HS-5 (cell line): ENCODE data around the gene GPN3.
A peak's percentile ranks its signal among the peaks of the same experiment; 100 is the strongest.
"Not testable (repeated sequence)": the region's sequence is repeated elsewhere in the genome, so short reads cannot be mapped to it uniquely, and the experiment has no call there.

ENCODE experiments used
- DNase-seq: peaks from one replicate; pipeline ENCODE4 v3.0.0-alpha.2; 2012; ENCODE audit warnings: low read depth

GPN3 gene

DNA sequence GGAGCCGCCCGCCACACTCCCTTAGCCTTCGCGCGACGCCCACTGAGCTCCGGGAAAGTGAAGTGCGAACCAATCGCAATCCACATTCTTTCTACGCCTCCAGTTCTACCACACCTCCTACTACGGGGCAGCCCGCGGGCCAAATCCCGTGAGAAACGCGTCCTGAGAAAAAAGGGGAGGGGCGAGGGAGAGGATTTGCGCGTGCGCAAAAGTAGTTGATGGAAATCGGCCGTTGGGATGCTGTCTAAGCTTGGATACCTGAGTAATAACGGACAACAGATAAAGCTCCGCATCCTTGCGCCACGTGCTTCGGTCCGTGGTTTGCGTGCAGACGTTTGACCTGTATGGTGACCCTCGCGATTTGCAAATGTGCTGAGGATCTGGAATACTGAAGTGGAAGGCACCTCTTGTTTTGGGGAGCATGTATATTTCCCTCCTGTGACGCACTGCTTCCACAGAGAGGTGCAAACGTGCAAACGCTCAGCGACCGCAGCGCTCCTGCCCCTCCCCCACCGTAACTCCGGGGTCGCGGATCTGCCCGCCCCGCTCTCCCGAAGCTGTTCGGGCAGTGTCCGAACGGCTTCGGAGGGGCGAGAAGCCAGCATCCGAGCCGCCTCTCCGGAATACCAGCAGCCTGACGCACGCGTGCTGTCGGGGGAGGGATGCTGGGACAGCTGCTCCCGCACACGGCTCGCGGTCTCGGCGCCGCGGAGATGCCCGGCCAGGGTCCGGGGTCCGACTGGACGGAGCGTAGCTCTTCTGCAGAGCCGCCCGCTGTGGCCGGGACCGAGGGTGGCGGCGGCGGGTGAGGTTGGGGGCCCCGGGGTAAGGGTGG lies at the start of gene GPN3, which contains the start of gene FAM216A:
Gene GPN3 (minus strand): TSS at position 44 of the 835 bp plus-strand sequence. CDS start 54 bp downstream, outside the sequence.
Gene FAM216A (plus strand): TSS at position 632 of the 835 bp plus-strand sequence. CDS start 31 bp downstream, at position 663.
- peak; percentile 97 for DNase-seq

DNA sequence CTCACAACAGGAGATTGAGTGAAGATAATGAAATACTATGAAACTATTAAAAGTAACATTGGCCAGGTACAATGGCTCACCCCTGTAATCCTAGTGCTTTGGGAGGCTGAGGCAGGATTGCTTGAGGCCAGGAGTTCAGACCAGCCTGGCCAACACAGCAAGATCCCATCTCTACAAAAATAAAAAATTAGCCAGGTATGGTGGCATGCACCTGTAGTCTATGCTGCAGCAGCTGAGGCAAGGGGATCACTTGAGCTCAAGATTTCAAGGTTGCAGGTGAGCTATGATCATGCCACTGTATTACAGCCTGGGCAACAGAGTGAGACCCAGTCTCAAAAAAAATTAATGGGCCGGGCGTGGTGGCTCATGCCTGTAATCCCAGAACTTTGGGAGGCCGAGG lies 48.9 kb upstream of the GPN3 start:
- no peak for DNase-seq

GRCh38 chr12:110514363-110514762 lies 46.3 kb upstream of the GPN3 start:
- DNase-seq = no peak

DNA sequence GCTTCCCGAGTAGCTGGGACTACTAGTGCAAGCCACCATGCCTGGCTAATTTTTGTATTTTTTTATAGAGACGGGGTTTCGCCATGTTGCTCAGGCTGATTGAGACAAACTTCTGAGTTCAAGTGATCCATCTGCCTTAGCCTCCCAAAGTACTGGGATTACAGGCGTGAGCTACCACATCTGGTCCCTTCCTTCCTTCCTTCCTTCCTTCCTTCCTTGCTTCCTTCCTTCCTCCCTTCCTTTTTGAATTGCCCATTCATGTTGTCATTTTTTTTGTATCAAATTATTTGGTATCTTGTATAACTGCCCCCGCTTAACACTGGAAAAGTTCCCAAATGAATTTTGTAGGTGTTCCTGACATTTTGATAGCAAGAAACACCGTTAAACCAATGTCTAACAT lies 45.8 kb upstream of the GPN3 start:
- no peak for DNase-seq

DNA sequence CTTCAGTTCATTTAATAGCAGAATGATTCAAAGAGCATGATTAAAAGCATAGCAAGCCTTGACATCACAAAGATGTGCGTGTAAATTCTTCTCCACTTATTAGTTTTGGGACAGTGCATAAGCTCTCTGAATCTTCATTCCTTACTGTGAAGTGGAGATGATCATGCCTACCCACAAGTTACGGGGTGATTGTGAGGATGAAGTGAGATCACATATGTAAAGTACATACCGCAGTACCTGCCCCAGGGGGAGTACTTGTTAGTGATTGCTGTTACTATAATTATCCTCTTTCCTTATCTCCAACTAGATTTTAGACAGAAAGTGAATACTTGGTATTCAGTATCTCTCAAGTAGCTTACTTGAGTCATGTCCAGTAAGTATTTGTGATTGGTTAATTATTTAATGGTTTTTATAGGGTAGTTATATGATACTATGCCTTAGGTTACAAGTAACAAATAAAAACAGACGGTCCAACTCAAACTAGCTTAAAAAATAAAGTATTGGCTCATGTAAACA lies 40.1 kb upstream of the GPN3 start:
- no peak for DNase-seq

GRCh38 chr12:110505332-110505731 lies 37.3 kb upstream of the GPN3 start:
- no peak for DNase-seq

- DNase-seq = no peak
These were observed 35.4 kb upstream of the GPN3 start for GRCh38 chr12:110503432-110503831.

DNA sequence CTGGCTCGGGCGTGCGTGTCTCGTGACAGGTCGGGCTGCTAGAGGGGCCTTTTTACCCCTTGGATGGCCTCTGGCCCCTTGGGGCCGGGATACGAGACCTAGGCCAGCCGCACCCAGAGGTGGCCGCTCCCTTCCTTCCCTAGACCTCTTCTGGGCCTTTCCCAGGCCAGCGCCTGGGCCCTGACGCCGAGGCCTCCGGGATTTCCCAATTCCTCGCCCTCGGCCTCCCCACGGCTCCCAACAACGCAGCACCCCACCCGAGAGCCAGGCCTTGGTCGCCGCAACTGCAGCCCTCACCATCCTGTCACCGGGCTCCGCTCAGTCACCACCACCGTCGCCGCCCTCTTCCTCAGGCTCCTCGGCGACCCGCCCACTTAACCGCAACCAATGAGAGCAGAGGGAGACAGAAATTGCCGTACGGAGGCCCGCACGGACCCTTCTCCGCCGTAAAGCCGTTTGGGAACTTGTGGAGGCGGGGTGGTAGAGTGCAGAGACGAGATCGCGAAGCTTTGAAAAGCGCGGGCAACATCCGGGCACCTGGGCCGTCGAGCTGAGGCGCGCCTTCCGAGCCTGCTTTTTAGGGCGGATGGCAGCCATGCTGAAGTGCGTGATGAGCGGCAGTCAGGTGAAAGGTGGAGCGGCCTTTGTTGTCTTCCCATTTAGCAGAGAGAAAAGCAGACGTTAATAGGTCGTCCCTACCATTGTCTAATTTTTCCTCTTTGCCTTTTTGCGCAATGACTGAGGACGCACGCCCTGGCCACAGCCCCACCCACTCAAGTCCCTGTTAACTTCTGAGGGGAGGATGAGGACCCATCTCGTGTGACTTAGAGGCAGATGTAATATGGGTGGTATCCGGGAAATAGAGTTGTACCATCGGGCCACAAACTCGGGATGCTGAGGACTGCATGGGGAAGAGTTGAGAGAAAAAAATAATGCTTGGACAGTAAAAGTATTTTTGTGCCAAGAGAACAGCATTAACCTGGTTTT lies 34.0 kb upstream of the GPN3 start, which contains the start of the genes RAD9B and VPS29:
Gene RAD9B (plus strand): TSS at position 580 of the 987 bp plus-strand sequence. CDS start 7 bp downstream, at position 587.
Gene VPS29 (minus strand): TSS at position 360 of the 987 bp plus-strand sequence. CDS start 60 bp downstream, at position 300.
- DNase-seq = peak; percentile 93

DNA sequence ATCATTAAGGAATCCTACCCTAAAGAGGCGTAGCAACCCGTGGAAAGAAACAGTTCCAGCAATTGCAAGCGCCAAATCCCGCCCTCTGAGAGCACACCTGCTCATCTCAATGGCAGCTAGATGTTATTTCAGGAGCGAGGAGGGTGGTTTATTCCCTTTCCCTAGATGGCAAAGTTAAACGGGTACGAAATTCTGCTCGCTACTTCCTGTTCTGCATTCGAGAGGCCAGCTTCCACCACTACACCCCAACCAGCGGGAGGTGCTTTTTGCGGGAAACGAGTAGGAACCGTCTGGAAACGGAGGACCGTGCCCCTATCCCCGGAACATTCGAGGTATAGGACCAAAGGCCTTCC lies 33.3 kb upstream of the GPN3 start:
- peak; percentile 48 for DNase-seq

DNA sequence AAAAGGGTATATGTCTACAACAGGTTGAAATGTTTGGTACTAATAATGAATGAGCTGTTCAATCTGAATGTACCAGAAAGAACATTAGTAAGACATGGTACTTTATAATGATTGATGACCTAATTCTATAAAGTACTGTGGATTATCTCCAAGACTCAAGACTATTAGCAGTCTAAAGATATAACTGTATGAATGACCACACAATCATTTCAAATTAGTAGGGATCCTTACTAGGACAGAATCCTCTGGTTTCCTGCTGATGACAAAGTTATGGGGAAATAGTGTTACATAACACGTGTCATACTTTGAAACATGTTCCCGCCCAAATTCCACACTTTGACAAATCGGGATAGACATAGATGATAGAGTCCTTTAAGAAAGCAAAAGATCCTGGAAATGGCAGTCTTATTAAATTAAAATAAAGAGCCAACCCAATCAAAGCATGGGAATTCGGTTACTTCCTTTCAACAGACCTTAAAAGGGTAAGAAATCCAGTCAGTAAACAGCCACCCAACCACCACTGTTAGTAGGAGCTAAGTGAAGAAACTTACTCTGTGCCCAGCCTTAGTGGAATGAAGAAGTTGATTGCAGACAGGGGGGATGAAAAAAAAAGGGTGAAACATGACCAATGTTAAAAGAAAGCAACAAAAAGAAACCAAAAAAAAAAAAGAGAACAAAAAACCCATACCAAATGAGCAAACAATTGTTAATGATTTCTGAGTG lies 31.1 kb upstream of the GPN3 start:
- peak; percentile 71 for DNase-seq

DNA sequence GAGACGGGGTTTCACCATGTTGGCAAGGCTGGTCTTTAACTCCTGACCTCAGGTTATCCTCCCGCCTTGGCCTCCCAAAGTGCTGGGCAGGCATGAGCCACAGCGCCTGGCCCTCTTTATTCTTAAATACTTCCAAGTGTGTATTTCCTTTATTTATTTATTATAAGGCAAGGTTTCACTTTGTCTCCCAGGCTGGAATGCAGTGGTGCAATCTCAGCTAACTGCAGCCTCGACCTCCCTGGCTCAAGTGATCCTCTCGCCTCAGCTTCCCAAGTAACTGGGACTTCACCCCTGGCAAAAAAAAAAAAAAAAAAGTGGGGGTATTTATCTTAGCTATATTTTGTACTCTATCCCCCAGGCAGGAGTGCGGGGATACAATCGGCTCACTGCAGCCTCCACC lies 7.4 kb upstream of the GPN3 start:
- DNase-seq = no peak

- DNase-seq = no peak
These were observed 227 bp downstream of the GPN3 start for GRCh38 chr12:110467847-110468213.

DNA sequence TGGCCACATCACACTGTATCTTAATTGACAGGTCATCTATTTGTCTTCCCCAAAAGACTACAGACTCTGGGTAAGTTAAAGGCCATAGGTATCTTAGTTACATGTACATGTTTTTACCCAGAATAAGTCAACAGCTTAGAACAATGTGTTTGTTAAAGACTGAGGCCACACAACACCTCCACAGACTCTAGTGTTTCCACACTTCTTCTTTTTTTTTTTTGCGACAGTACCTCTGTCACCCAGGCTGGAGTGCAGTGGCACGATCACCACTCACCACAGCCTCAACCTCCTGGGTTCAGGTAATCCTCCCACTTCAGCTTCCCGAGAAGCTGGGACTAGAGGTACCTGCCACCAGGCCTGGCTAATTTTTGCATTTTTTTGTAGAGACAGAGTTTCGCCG lies 1.3 kb downstream of the GPN3 start:
- no peak for DNase-seq

DNA sequence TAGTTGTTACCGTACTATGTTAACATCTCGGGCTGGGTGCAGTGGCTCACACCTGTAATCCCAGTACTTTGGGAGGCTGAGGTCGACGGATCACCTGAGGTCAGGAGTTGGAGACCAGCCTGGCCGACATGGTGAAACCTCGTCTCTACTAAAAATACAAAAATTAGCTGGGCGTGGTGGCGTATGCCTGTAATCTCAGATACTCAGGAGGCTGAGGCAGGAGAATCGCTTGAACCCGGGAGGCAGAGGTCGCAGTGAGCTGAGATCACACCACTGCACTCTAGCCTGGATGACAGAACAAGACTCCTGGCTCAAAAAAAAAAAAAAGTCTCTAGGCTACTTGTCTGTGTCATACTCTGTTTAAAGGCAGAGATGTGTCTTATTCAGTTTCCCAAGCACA lies 2.3 kb downstream of the GPN3 start:
- DNase-seq = not testable (repeated sequence)

DNA sequence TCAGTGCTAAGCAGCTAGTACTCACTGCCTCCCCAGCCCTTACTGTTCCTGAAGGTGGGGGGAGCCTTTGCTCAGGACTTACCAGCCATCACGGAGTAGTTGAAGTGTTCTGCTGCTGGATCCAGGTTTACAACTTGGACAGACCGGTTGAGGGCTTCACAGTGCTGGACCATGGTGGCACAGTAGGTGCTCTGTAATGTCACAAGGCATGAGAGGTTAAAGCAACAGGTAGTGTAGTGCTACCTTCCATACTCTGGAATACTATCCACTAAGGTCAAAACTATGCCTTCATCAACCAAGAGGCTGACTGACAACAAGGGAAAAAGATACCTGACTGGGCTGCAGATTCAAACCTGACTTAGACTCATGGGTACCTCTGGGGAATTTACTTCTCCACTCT lies 3.0 kb downstream of the GPN3 start:
- DNase-seq = no peak

DNA sequence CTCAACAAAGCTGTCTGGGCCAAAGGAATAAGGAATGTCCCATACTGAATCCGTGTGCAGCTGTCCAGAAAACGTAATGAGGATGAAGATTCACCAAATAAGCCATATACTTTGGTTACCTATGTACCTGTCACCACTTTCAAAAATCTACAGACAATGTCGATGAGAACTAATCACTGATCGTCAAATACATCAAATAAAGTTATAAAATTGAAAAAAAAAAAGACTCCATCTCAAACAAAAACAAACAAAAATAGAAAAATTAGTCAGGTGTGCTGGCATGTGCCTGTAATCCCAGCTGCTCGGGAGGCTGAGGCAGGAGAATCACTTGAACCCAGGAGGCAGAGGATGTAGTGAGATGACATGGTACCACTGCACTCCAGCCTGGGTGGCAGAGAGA lies 6.9 kb downstream of the GPN3 start:
- DNase-seq = not testable (repeated sequence)

DNA sequence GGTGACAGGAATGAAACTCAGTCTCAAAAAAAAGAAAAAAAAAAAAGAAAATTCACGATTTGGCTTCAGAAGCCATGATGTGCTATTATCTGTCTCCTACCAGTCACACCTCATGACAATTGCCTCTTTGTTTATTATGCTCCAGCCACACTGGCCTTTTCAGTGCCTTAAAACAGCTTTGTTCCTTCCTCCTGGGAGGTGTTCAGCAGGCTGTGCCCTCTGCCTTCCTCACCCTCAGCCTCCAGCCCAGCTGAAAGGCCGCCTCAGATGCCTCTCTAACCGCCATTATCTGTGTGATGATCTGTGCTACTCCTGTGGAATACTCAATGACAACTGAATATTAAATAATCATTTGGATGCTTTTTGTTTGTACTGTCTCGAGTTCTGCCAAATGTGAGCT lies 9.3 kb downstream of the GPN3 start:
- no peak for DNase-seq

GRCh38 chr12:110453569-110454296 lies 14.3 kb downstream of the GPN3 start:
- DNase-seq = no peak

GRCh38 chr12:110451263-110451662 lies 16.8 kb downstream of the GPN3 start:
- DNase-seq = no peak

- DNase-seq = peak; percentile 67
These were observed 18.1 kb downstream of the GPN3 start, which contains the start of gene ARPC3 for GRCh38 chr12:110449799-110450497. Gene ARPC3, minus strand, starts transcription at chr12:110450337. Its CDS starts 77 bp downstream, at chr12:110450260.
